HG03196 (cell line): ENCODE data around the gene CHPT1.
"Not testable (repeated sequence)": the region's sequence is repeated elsewhere in the genome, so short reads cannot be mapped to it uniquely, and the experiment has no call there.

ENCODE experiments used
- ATAC-seq: cut with Tn5 transposase; IDR thresholded peaks from one replicate; pipeline ENCODE4 v1.9.1; 2021; ENCODE audit not compliant: unreplicated experiment

Gene CHPT1

GRCh38 chr12:101681627-101682026 lies 15.8 kb upstream of the CHPT1 start:
- ATAC-seq: not testable (repeated sequence)

- ATAC-seq: no peak
Measured at GRCh38 chr12:101685092-101685491, 12.3 kb upstream of the CHPT1 start.

GRCh38 chr12:101686176-101686575 lies 11.3 kb upstream of the CHPT1 start:
- ATAC-seq: no peak

- ATAC-seq: no peak
Measured at GRCh38 chr12:101690544-101691098, 6.8 kb upstream of the CHPT1 start.

GRCh38 chr12:101691503-101692096 lies 5.8 kb upstream of the CHPT1 start:
- no peak for ATAC-seq

- ATAC-seq: no peak
Measured at GRCh38 chr12:101694297-101694848, 3.1 kb upstream of the CHPT1 start.

- ATAC-seq: no peak
Measured at GRCh38 chr12:101694986-101695385, 2.5 kb upstream of the CHPT1 start.

- ATAC-seq: no peak
Measured at GRCh38 chr12:101695706-101696105, 1.7 kb upstream of the CHPT1 start.

- ATAC-seq: no peak
Measured at GRCh38 chr12:101696251-101697196, 916 bp upstream of the CHPT1 start.

GRCh38 chr12:101697930-101698799 lies 725 bp downstream of the CHPT1 start:
- peak; percentile 27 for ATAC-seq

GRCh38 chr12:101698800-101699347 lies 1.4 kb downstream of the CHPT1 start:
- ATAC-seq: no peak

- ATAC-seq: no peak
Measured at GRCh38 chr12:101700299-101700820, 2.9 kb downstream of the CHPT1 start.

- ATAC-seq: no peak
Measured at GRCh38 chr12:101703487-101703886, 6.0 kb downstream of the CHPT1 start.

GRCh38 chr12:101706403-101706802 lies 9.0 kb downstream of the CHPT1 start:
- no peak for ATAC-seq

GRCh38 chr12:101707131-101707782 lies 9.8 kb downstream of the CHPT1 start:
- ATAC-seq: no peak

- ATAC-seq: no peak
Measured at GRCh38 chr12:101710288-101710687, 12.8 kb downstream of the CHPT1 start.

- ATAC-seq: no peak
Measured at GRCh38 chr12:101713059-101713682, 15.7 kb downstream of the CHPT1 start.

GRCh38 chr12:101713930-101714329 lies 16.5 kb downstream of the CHPT1 start:
- ATAC-seq: no peak

- no peak for ATAC-seq
Measured at GRCh38 chr12:101714877-101715444, 17.5 kb downstream of the CHPT1 start.
